ENCODE measurements around the gene DNPH1. TPM values are rescaled to one million over a fixed set of nuclear protein-coding genes. Genes with fewer than 3 reads are reported as not detected.
A peak's percentile ranks its signal among the peaks of the same experiment; 100 is the strongest.

Gene DNPH1
- total and polyA plus RNA-seq, 2 experiments from 2014 or later = 29.2 to 50.0 TPM

DNA sequence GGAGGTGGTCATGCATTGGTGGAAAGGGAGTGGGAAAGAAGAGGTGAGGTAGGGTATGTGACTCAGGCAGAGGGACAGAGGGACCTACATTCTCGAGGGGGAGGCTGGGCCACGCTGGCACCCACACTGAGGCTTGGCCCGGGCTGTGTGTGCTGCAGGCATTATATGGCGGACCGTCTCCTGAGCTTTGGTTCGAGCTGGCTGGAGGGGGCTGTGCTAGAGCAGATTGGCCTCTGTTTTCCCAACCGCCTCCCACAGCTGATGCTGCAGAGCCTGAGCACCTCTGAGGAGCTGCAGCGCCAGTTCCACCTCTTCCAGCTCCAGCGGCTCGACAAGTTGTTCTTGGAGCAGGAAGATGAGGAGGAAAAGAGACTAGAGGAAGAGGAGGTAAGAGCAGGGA is 23.4 kb downstream of the DNPH1 start (continued):
- TF ChIP-seq, protein P1, sequence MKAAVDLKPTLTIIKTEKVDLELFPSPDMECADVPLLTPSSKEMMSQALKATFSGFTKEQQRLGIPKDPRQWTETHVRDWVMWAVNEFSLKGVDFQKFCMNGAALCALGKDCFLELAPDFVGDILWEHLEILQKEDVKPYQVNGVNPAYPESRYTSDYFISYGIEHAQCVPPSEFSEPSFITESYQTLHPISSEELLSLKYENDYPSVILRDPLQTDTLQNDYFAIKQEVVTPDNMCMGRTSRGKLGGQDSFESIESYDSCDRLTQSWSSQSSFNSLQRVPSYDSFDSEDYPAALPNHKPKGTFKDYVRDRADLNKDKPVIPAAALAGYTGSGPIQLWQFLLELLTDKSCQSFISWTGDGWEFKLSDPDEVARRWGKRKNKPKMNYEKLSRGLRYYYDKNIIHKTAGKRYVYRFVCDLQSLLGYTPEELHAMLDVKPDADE (IDR thresholded peaks at IDR 0.05) = no peak
- no peak for TF ChIP-seq NANOG (IDR thresholded peaks at IDR 0.05; ENCODE audit: borderline replicate concordance)
- TF ChIP-seq, protein P2, sequence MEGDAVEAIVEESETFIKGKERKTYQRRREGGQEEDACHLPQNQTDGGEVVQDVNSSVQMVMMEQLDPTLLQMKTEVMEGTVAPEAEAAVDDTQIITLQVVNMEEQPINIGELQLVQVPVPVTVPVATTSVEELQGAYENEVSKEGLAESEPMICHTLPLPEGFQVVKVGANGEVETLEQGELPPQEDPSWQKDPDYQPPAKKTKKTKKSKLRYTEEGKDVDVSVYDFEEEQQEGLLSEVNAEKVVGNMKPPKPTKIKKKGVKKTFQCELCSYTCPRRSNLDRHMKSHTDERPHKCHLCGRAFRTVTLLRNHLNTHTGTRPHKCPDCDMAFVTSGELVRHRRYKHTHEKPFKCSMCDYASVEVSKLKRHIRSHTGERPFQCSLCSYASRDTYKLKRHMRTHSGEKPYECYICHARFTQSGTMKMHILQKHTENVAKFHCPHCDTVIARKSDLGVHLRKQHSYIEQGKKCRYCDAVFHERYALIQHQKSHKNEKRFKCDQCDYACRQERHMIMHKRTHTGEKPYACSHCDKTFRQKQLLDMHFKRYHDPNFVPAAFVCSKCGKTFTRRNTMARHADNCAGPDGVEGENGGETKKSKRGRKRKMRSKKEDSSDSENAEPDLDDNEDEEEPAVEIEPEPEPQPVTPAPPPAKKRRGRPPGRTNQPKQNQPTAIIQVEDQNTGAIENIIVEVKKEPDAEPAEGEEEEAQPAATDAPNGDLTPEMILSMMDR (conservative IDR thresholded peaks at IDR 0.05; ENCODE audit: low read depth in 2 of 2) = no peak
- no peak for TF ChIP-seq ZNF331 (CRISPR knock-in tag; IDR thresholded peaks at IDR 0.05; ENCODE audit: low read depth)

DNA sequence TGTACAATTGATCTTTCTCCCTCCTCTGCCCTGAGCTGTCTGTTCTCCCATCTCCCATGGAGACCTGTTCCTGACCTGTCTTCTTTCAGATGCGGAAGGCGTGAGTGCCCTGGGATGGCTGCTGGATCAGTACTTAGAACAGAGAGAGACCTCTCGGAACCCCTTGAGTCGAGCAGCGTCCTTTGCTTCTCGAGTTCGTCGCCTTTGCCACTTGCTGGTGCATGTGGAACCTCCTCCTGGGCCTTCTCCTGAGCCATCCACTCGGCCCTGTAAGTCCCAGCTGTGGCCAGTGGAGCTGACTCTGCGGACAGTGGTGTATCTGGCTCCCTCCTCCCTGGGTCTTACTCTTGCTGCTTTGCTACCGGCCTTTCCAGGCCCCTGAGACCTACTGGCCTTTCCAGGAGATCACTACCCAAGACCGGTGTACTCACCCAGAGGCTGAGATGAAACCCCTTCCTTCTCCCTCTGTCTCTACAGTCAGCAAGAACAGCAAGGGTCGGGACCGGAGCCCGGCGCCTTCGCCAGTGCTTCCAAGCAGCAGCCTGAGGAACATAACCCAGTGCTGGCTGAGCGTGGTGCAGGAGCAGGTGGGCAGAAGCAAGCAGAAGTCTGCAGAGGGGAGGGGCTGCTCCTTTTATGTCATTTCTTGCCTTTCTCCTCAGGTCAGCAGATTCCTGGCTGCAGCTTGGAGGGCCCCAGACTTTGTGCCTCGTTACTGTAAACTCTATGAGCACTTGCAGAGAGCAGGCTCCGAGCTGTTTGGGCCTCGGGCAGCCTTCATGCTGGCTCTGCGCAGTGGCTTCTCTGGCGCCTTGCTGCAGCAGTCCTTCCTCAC is 24.8 kb downstream of the DNPH1 start:
- Histone ChIP-seq H3K9me2 (ENCODE audit: insufficient read depth) (no peaks in the 10 kb centered on the region), H3F3A (replicated peaks; ENCODE audit: low read depth) (no peaks in the 10 kb centered on the region), H3K4me3 (no peak overlapping the region), H3K79me2 (replicated peaks; ENCODE audit: insufficient read depth) (no peaks in the 10 kb centered on the region), H4K20me1 (replicated peaks; ENCODE audit: insufficient read depth) (no peaks in the 10 kb centered on the region), H3K4me1 (ENCODE audit: insufficient read depth) (no peaks in the 10 kb centered on the region), H3K27ac (ENCODE audit: low read depth) (no peak overlapping the region), H2AFZ (no peak overlapping the region), H3K4me2 (no peak overlapping the region), H3K27me3 (ENCODE audit: insufficient read depth) (no peaks in the 10 kb centered on the region), H3K36me3 (ENCODE audit: insufficient read depth) (no peaks in the 10 kb centered on the region)
- no peak overlapping the region for H3K4me3 Mint-ChIP-seq
- no peak overlapping the region for H3K27ac Mint-ChIP-seq
- DNase-seq (ENCODE audit: low spot score) (no peak), ATAC-seq (peak; percentile 35; the same call in 2 of the 3 replicates)
- no peaks in the 10 kb centered on the region; the same call in 1 of the 3 replicates for H3K4me1 Mint-ChIP-seq
- H3K27me3 Mint-ChIP-seq (ENCODE audit: insufficient read depth, low read depth, poor library complexity) = peaks cover 10% of the 10 kb centered on the region
- no peaks in the 10 kb centered on the region for H3K9me3 Mint-ChIP-seq
- H3K36me3 Mint-ChIP-seq (ENCODE audit: low read depth) = no peaks in the 10 kb centered on the region
- TF ChIP-seq EZH2 (IDR thresholded peaks at IDR 0.05; ENCODE audit: low read depth, unreplicated experiment) (no peak), JUNB (IDR thresholded peaks at IDR 0.05; ENCODE audit: unreplicated experiment) (no peak), STAT1 (IDR thresholded peaks at IDR 0.05; ENCODE audit: unreplicated experiment) (no peak), ZNF331 (CRISPR knock-in tag; IDR thresholded peaks at IDR 0.05; ENCODE audit: low read depth) (no peak), ZNF114 (CRISPR knock-in tag; IDR thresholded peaks at IDR 0.05) (no peak), NANOG (IDR thresholded peaks at IDR 0.05; ENCODE audit: borderline replicate concordance) (no peak)
- TF ChIP-seq, protein P2 (conservative IDR thresholded peaks at IDR 0.05; ENCODE audit: low read depth in 2 of 2) = no peak
- TF ChIP-seq, protein P3, sequence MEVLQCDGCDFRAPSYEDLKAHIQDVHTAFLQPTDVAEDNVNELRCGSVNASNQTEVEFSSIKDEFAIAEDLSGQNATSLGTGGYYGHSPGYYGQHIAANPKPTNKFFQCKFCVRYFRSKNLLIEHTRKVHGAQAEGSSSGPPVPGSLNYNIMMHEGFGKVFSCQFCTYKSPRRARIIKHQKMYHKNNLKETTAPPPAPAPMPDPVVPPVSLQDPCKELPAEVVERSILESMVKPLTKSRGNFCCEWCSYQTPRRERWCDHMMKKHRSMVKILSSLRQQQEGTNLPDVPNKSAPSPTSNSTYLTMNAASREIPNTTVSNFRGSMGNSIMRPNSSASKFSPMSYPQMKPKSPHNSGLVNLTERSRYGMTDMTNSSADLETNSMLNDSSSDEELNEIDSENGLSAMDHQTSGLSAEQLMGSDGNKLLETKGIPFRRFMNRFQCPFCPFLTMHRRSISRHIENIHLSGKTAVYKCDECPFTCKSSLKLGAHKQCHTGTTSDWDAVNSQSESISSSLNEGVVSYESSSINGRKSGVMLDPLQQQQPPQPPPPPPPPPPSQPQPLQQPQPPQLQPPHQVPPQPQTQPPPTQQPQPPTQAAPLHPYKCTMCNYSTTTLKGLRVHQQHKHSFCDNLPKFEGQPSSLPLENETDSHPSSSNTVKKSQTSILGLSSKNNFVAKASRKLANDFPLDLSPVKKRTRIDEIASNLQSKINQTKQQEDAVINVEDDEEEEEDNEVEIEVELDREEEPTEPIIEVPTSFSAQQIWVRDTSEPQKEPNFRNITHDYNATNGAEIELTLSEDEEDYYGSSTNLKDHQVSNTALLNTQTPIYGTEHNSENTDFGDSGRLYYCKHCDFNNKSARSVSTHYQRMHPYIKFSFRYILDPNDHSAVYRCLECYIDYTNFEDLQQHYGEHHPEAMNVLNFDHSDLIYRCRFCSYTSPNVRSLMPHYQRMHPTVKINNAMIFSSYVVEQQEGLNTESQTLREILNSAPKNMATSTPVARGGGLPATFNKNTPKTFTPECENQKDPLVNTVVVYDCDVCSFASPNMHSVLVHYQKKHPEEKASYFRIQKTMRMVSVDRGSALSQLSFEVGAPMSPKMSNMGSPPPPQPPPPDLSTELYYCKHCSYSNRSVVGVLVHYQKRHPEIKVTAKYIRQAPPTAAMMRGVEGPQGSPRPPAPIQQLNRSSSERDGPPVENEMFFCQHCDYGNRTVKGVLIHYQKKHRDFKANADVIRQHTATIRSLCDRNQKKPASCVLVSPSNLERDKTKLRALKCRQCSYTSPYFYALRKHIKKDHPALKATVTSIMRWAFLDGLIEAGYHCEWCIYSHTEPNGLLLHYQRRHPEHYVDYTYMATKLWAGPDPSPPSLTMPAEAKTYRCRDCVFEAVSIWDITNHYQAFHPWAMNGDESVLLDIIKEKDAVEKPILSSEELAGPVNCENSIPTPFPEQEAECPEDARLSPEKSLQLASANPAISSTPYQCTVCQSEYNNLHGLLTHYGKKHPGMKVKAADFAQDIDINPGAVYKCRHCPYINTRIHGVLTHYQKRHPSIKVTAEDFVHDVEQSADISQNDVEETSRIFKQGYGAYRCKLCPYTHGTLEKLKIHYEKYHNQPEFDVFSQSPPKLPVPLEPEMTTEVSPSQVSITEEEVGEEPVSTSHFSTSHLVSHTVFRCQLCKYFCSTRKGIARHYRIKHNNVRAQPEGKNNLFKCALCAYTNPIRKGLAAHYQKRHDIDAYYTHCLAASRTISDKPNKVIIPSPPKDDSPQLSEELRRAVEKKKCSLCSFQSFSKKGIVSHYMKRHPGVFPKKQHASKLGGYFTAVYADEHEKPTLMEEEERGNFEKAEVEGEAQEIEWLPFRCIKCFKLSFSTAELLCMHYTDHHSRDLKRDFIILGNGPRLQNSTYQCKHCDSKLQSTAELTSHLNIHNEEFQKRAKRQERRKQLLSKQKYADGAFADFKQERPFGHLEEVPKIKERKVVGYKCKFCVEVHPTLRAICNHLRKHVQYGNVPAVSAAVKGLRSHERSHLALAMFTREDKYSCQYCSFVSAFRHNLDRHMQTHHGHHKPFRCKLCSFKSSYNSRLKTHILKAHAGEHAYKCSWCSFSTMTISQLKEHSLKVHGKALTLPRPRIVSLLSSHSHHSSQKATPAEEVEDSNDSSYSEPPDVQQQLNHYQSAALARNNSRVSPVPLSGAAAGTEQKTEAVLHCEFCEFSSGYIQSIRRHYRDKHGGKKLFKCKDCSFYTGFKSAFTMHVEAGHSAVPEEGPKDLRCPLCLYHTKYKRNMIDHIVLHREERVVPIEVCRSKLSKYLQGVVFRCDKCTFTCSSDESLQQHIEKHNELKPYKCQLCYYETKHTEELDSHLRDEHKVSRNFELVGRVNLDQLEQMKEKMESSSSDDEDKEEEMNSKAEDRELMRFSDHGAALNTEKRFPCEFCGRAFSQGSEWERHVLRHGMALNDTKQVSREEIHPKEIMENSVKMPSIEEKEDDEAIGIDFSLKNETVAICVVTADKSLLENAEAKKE (CRISPR knock-in tag; IDR thresholded peaks at IDR 0.05) = no peak
